A549 (cell line): ENCODE measurements around the gene KIAA1671.

Experiments
- BHLHE40 ChIP-seq: IDR thresholded peaks from 2 replicates; pipeline ENCODE4 v1.6.1; 2012; ENCODE audit warnings: low read depth, low read length, inconsistent platforms
- CTCF ChIP-seq: fragments of >200 bp; sonication (Bioruptor Twin); formaldehyde crosslinking; IDR thresholded peaks from 3 replicates; pipeline ENCODE4 v1.5.1; 2016
- EP300 ChIP-seq, 2 experiments: fragments of >200 bp; sonication (Bioruptor Twin); formaldehyde crosslinking; IDR thresholded peaks; 2 replicates in 1 of 2; 3 replicates in 1 of 2; pipeline ENCODE4 v1.6.1; 2016 to 2017
- JUNB ChIP-seq: fragments of >200 bp; sonication (Bioruptor Twin); formaldehyde crosslinking; IDR thresholded peaks from 2 replicates; pipeline ENCODE4 v1.6.1; 2016
- MAZ ChIP-seq: fragments of 150-350 bp; IDR thresholded peaks from 2 replicates; pipeline ENCODE4 v1.6.1; 2014; ENCODE audit warnings: antibody characterized with exemption, low read depth, low read length, borderline replicate concordance
- PHF8 ChIP-seq: fragments of 200-600 bp; sonication (generic); IDR thresholded peaks from 2 replicates; pipeline ENCODE4 v1.6.1; 2016; ENCODE audit warnings: low read depth, mild to moderate bottlenecking, antibody characterized with exemption, moderate library complexity, borderline replicate concordance
- POLR2A ChIP-seq: IDR thresholded peaks from 2 replicates; pipeline ENCODE4 v1.6.1; 2012; ENCODE audit warnings: mild to moderate bottlenecking, low read length
- RAD21 ChIP-seq, 2 experiments: fragments of >200 bp in 1 of 2; sonication (Bioruptor Twin) in 1 of 2; formaldehyde crosslinking in 1 of 2; IDR thresholded peaks in 1 of 2; conservative IDR thresholded peaks in 1 of 2; 2 replicates in 1 of 2; 3 replicates in 1 of 2; pipeline ENCODE4 v1.6.1; 2012 to 2018; ENCODE audit warnings: inconsistent platforms in 1 of 2
- REST ChIP-seq: fragments of 200-600 bp; sonication (generic); IDR thresholded peaks from 2 replicates; pipeline ENCODE4 v1.6.1; 2016; ENCODE audit warnings: antibody characterized with exemption, mild to moderate bottlenecking, moderate library complexity
- RFX5 ChIP-seq: fragments of 450-650 bp; IDR thresholded peaks from 2 replicates; pipeline ENCODE4 v1.7.1; 2014; ENCODE audit warnings: antibody characterized with exemption, mild to moderate bottlenecking, moderate library complexity

GRCh38 chr22:25131198-25131887 lies 178.8 kb downstream of the KIAA1671 start:
- no peak for TF ChIP-seq EP300 (IDR thresholded peaks at IDR 0.05)
- no peak for TF ChIP-seq CTCF
- TF ChIP-seq RAD21 (conservative IDR thresholded peaks at IDR 0.05 in 1 of 2, IDR thresholded peaks at IDR 0.05 in 1 of 2) = no peak
- no peak for TF ChIP-seq REST
- TF ChIP-seq MAZ = no peak
- no peak for TF ChIP-seq PHF8
- TF ChIP-seq BHLHE40 = no peak
- TF ChIP-seq RFX5 = no peak
- TF ChIP-seq POLR2A = no peak
- no peak for TF ChIP-seq JUNB
